Hepatocyte (in vitro differentiated cells): ENCODE measurements around the gene ATXN10. TPM values are rescaled to one million over a fixed set of nuclear protein-coding genes. Genes with fewer than 3 reads are reported as not detected.

Source experiments
- DNase-seq: peaks from one replicate; pipeline ENCODE4 v3.0.0-alpha.2; 2016; ENCODE audit warnings: low spot score
- H2AFZ ChIP-seq: fragments of 200-600 bp; sonication (generic); 2 replicates; pipeline ENCODE4 v1.6.0; 2016; ENCODE audit warnings: antibody characterized with exemption, mild to moderate bottlenecking
- H3K27ac ChIP-seq: fragments of 200-600 bp; sonication (generic); 2 replicates; pipeline ENCODE4 v1.5.1; 2016; ENCODE audit warnings: mild to moderate bottlenecking
- H3K27me3 ChIP-seq: fragments of 200-600 bp; sonication (generic); 2 replicates; pipeline ENCODE4 v1.6.1; 2016
- H3K36me3 ChIP-seq: fragments of 200-600 bp; sonication (generic); replicated peaks from 2 replicates; pipeline ENCODE4 v1.5.1; 2016; ENCODE audit warnings: low read depth; ENCODE audit not compliant: insufficient read depth
- H3K4me1 ChIP-seq: fragments of 200-600 bp; sonication (generic); 2 replicates; pipeline ENCODE4 v1.5.1; 2016; ENCODE audit warnings: mild to moderate bottlenecking, moderate library complexity; ENCODE audit not compliant: insufficient read depth
- H3K4me2 ChIP-seq: fragments of 200-600 bp; sonication (generic); 2 replicates; pipeline ENCODE4 v1.6.0; 2016
- H3K4me3 ChIP-seq: fragments of 200-600 bp; sonication (generic); 2 replicates; pipeline ENCODE4 v1.5.1; 2016; ENCODE audit warnings: mild to moderate bottlenecking
- H3K79me2 ChIP-seq: fragments of 200-600 bp; sonication (generic); 2 replicates; pipeline ENCODE4 v1.6.0; 2017; ENCODE audit warnings: mild to moderate bottlenecking
- H3K9me2 ChIP-seq: fragments of 200-600 bp; sonication (generic); replicated peaks from 2 replicates; pipeline ENCODE4 v1.6.0; 2017; ENCODE audit warnings: mild to moderate bottlenecking; ENCODE audit not compliant: insufficient read depth
- H3K9me3 ChIP-seq: fragments of 200-600 bp; sonication (generic); 2 replicates; pipeline ENCODE4 v1.5.1; 2016; ENCODE audit warnings: low read depth, mild to moderate bottlenecking
- H4K20me1 ChIP-seq: fragments of 200-600 bp; sonication (generic); 2 replicates; pipeline ENCODE4 v1.6.0; 2016; ENCODE audit warnings: mild to moderate bottlenecking; ENCODE audit not compliant: insufficient read depth, poor library complexity, severe bottlenecking
- CTCF ChIP-seq: fragments of 200-600 bp; sonication (generic); IDR thresholded peaks from 2 replicates; pipeline ENCODE4 v1.5.1; 2016; ENCODE audit warnings: antibody characterized with exemption, mild to moderate bottlenecking; ENCODE audit not compliant: poor library complexity
- EZH2 ChIP-seq: fragments of 200-600 bp; sonication (generic); IDR thresholded peaks from 2 replicates; pipeline ENCODE4 v1.6.1; 2016; ENCODE audit warnings: antibody characterized with exemption, mild to moderate bottlenecking, borderline replicate concordance
- EZH2phosphoT487 ChIP-seq: fragments of 200-600 bp; sonication (generic); IDR thresholded peaks from one replicate; pipeline ENCODE4 v1.6.1; 2018; ENCODE audit warnings: antibody characterized with exemption, mild to moderate bottlenecking, low read depth, moderate library complexity; ENCODE audit not compliant: unreplicated experiment, severe bottlenecking
- WGBS: methylation state at CpG from one replicate; pipeline ENCODE4 v1.1.6; 2016; ENCODE audit warnings: low lambda C conversion rate; ENCODE audit errors: missing lambda C conversion rate; 5-methylcytosine and 5-hydroxymethylcytosine counted together
- polyA plus RNA-seq: library from polyadenylated mRNA; unstranded; fragments of >200 nt; fragmentation: Nextera tagmentation; extraction: Ambion mirVana; gene quantifications from 2 replicates; pipeline ENCODE4 v1.2.1, GENCODE V29; 2016
- total RNA-seq: library from RNA; depleted of rRNA; stranded (reverse); fragments of >200 nt; gene quantifications from 2 replicates; pipeline ENCODE4 v1.2.3, GENCODE V29; 2014

Gene ATXN10
- total and polyA plus RNA-seq, 2 experiments from 2014 or later = 141 to 186 TPM

- WGBS = 89% methylated on average over 28 of the region's 28 CpGs
- Histone ChIP-seq H3K9me3 (no peaks in the 10 kb centered on the region), H3K4me3 (no peak overlapping the region), H3K27ac (no peak overlapping the region), H3K4me2 (no peak overlapping the region), H3K9me2 (no peaks in the 10 kb centered on the region), H3K4me1 (peaks cover 4% of the 10 kb centered on the region), H2AFZ (no peak overlapping the region), H3K27me3 (no peaks in the 10 kb centered on the region), H4K20me1 (no peaks in the 10 kb centered on the region), H3K36me3 (no peaks in the 10 kb centered on the region), H3K79me2 (no peaks in the 10 kb centered on the region)
- TF ChIP-seq CTCF = no peak
- TF ChIP-seq EZH2phosphoT487 = no peak
- TF ChIP-seq EZH2 = no peak
- peak; percentile 40 for DNase-seq
These were observed 187.9 kb downstream of the ATXN10 start for GRCh38 chr22:45859231-45860161.

GRCh38 chr22:45860201-45860600 is 188.6 kb downstream of the ATXN10 start:
- H3K4me1 ChIP-seq = peaks cover 4% of the 10 kb centered on the region
- H3K4me3 ChIP-seq = no peak overlapping the region
- WGBS = 97% methylated on average over 18 of the region's 18 CpGs
- H3K4me2 ChIP-seq = no peak overlapping the region
- no peaks in the 10 kb centered on the region for H3K9me2 ChIP-seq
- DNase-seq = no peak
- H3K36me3 ChIP-seq = no peaks in the 10 kb centered on the region
- peaks cover 4% of the 10 kb centered on the region for H3K27me3 ChIP-seq
- H3K9me3 ChIP-seq = no peaks in the 10 kb centered on the region
- no peak overlapping the region for H3K27ac ChIP-seq
- H4K20me1 ChIP-seq = no peaks in the 10 kb centered on the region
- no peaks in the 10 kb centered on the region for H3K79me2 ChIP-seq
- H2AFZ ChIP-seq = no peak overlapping the region
- TF ChIP-seq CTCF = no peak
- TF ChIP-seq EZH2 = no peak
- no peak for TF ChIP-seq EZH2phosphoT487

GRCh38 chr22:45861259-45861658 is 189.6 kb downstream of the ATXN10 start:
- H3K36me3 ChIP-seq = no peaks in the 10 kb centered on the region
- H3K27me3 ChIP-seq = peaks cover 11% of the 10 kb centered on the region
- no peaks in the 10 kb centered on the region for H4K20me1 ChIP-seq
- no peak for DNase-seq
- TF ChIP-seq CTCF (no peak), EZH2 (no peak), EZH2phosphoT487 (no peak)
- H3K27ac ChIP-seq = no peak overlapping the region
- H3K4me2 ChIP-seq = no peak overlapping the region
- H3K79me2 ChIP-seq = no peaks in the 10 kb centered on the region
- no peaks in the 10 kb centered on the region for H3K9me3 ChIP-seq
- peaks cover 4% of the 10 kb centered on the region for H3K4me1 ChIP-seq
- H3K9me2 ChIP-seq = no peaks in the 10 kb centered on the region
- H2AFZ ChIP-seq = no peak overlapping the region
- no peak overlapping the region for H3K4me3 ChIP-seq
- WGBS = 83% methylated on average over 8 of the region's 8 CpGs
